Midbrain (tissue), 1 donor: ENCODE measurements around the gene UGT2A2.
"Not testable (repeated sequence)": the region's sequence is repeated elsewhere in the genome, so short reads cannot be mapped to it uniquely, and the experiment has no call there.

Experiments
- DNase-seq: peaks from one replicate; lab custom pipeline; 2025; lab: John Stamatoyannopoulos, UW

Gene UGT2A2

DNA sequence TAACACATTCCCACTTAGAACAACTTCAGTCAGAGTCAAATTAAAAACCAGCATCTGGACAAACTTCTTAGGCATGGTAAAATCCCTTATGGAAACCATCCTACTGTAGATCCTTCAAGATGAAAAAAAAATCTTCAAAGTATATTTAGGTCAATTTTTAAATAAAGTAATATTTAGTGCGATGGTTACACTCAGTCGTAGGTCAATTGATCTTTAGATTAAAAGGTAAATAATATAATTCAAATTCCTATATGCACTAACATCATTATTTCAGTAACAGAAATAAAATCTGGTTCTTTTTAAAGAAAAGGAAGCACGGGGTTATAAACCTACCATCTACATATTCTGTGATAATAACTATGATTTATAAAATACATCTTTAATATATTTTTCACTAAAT lies at the start of gene UGT2A2:
Gene UGT2A2, minus strand, starts transcription at position 101 of the 400 bp plus-strand sequence. Its CDS starts 2 bp downstream, at position 99.
- no peak for DNase-seq

GRCh38 chr4:69684804-69685203 lies 45.4 kb upstream of the UGT2A2 start:
- no peak for DNase-seq

DNA sequence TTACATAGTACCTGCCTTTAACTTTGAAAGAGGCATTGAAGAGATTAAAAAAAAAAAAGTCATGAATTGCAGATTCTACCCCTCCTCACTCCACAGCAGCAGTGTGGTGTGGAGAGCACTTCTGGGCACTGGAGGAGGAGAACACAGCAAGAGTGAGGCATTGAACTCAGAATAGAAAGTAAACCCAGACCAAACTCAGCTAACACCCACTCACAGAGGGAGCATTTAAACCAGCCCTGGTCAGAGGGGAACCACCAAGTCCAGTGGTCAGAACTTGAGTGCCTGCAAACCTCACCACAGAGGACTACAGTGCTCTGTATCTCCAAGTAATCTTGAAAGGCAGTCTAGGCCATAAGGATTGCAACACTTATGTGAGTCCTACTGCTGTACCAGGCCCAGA lies 29.2 kb upstream of the UGT2A2 start:
- DNase-seq = no peak

DNA sequence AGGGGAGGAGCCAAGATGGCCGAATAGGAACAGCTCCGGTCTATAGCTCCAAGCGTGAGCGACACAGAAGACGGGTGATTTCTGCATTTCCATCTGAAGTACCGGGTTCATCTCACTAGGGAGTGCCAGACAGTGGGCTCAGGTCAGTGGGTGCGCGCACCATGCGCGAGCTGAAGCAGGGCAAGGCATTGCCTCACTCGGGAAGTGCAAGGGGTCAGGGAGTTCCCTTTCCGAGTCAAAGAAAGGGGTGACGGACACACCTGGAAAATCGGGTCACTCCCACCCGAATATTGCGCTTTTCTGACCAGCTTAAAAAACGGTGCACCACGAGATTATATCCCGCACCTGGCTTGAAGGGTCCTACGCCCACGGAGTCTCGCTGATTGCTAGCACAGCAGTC lies 24.6 kb upstream of the UGT2A2 start:
- DNase-seq = not testable (repeated sequence)

DNA sequence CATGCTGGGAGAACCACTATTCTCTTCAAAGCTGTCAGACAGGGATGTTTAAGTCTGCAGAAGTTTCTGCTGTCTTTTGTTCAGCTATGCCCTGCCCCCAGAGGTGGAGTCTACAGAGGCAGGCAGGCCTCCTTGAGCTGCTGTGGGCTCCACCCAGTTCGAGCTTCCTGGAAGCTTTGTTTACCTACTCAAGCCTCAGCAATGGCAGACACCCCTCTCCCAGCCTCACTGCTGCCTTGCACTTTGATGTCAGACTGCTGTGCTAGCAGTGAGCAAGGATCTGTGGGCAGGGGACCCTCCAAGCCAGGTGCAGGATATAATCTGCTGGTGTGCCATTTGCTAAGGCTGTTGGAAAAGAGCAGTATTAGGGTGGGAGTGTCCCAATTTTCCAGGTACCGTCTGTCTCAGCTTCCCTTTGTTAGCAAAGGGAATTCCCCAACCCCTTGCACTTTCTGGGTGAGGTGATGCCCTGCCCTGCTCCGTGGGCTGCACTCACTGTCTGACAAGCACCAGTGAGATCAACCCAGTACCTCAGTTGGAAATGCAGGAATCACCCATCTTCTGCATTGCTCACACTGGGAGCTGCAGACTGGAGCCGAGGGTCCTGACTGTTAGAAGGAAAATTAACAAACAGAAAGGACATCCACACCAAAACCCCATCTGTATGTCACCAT lies 21.8 kb upstream of the UGT2A2 start:
- DNase-seq = not testable (repeated sequence)

DNA sequence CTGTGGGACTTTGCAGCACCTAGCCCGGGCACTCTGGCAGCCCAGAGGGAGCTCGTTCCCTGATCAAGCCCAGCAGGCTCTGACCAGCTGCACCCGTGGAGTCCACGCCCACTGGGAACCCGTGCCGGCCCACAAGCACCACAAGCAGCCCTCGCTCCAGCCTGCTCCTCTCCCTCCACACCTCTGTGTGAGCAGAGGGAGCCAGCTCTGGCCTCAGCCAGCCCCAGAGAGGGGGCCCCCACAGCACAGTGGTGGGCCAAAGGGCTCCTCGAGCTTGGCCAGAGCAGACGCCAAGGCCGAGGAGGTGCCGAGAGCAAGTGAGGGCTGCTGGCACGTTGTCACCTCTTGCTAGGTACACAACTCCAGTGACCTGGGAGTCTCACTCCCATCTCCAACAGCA lies 18.7 kb upstream of the UGT2A2 start:
- DNase-seq = no peak

DNA sequence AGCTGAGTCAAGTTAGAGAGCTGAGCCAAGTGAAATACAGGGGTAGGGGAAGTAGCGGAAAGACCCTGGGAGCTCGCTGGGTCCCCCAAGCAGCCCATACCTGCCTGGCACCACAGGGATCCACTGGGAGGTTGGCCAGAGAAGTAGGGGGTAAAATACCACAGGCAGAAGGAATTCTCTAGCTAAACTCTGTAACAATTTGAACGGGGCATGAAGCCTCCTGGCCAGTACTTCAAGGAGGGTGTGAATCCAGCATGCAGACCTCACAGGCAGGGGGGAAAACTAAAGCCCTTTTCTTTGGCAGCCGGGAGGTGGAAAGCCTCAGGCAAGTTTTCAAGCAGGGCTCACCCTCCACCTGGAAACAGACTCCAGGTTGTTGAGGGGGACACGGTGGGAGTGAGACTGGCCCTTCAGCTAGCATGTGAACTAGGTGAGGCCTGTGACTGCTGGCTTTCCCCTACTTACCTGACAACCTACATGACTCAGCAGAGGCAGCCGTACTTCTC lies 17.3 kb upstream of the UGT2A2 start:
- no peak for DNase-seq

GRCh38 chr4:69653147-69653546 lies 13.7 kb upstream of the UGT2A2 start, which contains the start of gene UGT2A1:
UGT2A1 (minus strand) TSS chr4:69653247; CDS start chr4:69647644, 5,603 bp downstream.
- no peak for DNase-seq

- DNase-seq = no peak
Observed at GRCh38 chr4:69650872-69651271, 11.4 kb upstream of the UGT2A2 start.

GRCh38 chr4:69649629-69650028 lies 10.2 kb upstream of the UGT2A2 start:
- no peak for DNase-seq

DNA sequence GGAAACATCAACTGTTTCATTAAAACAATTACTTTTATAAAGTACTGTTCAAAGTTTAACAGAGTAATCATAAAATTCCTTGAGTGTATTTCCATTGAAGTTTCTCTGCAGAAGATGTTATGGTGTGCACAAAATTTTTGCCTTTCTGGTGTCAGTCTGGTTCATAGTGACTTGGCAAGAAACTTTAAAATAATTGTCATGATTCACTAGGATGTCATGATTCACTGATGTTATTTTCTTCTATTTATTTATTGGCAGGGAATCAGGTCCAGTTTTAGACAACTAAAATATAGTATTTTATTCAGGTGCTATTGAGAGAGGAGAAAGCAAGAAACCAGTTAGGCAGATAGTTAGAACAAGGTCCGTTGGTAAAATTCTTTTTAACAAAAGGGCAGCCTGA lies 9.8 kb upstream of the UGT2A2 start:
- no peak for DNase-seq

DNA sequence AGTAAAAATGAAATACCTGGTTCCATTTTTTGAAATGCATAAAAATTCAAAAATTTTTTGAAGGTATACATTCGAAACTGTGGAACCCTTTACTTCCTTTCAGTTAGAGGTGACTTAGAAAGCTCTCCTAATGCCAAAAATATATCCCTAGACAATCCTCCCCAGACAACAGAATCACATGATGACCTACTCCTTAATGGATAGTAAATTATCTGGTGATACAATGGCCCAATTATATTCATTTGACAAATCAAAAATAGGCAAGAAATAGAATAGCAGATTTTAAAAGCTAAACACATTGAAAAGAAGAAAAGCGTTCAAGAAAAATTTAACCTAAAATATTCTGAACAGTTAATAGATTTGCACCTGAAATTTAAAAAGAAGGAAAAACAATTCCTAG lies 3.5 kb upstream of the UGT2A2 start:
- DNase-seq = no peak

GRCh38 chr4:69640289-69640688 lies 847 bp upstream of the UGT2A2 start:
- no peak for DNase-seq

DNA sequence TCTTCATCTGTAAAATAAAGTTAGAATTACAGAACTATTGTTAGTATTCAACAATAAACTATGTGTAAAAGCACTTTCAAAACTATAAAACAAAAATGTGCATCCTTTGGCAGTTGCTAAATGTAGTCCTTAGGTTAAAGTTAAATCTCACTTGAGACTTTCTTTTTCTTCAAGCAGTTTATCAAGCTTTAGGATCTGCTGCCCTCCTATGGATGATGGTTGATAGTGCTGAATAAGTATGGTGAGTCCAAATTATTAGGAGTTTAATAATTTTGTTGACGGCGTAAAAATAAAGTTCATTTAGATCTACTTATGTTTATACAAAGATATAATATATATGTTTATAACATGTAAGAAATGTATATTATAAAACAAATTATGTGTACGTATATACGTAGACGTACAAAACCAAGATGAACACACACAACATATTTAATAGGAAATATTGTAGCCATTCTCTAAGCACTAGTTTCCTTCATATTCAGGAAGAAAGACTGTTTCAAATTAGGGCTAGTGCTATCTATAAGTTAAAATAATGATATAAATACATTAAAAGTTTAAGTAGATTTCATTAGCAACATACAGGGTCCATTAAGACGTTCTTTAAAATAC lies 22.3 kb downstream of the UGT2A2 start:
- DNase-seq = peak; percentile 32

DNA sequence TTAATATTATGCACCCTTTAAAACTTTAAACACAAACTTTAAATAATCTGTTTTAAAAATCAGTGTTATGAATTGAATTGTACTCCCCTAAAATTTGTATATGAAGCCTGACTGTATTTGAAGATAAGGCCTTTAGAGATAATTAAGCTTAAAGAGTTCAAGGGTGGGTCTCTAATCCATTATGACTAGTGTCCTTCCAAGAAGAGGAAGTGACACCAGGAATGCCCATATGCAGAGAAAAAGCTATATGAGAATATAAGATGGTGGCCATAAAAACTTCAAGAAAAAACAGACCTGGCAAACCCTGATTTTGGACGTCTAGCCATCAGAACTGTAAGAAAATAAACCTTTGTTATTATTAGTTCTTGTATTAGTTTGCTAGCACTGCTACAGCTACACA lies 29.0 kb downstream of the UGT2A2 start:
- no peak for DNase-seq

DNA sequence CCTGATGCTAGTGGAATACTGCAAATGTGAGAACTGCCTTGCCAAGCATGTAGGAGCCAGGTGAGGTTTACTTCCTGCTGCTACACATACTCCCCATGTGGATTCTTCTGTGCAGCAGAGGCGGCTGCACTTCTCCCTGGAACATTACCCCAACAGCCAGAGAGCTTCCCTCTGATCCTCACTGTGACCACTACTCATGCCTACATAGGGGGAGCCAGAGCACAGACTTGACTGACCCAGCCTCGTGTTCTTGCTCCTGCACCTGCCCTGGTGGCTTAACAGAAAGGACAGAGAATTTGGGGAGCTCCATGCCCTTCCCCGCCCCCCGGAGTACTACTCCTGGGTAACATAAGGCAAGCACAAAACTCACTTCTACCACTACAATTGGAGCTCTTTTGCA lies 38.4 kb downstream of the UGT2A2 start:
- DNase-seq = no peak

DNA sequence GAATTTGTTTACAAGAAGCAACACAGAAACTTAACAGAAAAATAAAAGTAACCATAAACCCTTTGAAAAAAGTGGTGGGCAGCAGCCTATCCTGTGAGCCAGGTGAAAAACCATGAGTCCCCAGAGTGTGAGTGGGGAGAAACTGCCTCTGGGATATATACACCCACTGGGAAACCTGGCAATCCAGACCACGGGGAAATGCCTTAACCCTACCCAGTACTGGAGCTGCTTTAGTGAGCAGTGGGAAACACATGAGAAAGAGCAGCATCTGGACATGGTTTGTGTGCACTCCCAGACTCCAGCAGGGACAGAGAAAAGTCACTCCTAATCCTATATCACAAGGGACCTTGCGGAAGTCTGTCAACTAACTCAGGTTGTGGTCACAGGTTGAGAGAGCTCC lies 39.4 kb downstream of the UGT2A2 start:
- DNase-seq = no peak

DNA sequence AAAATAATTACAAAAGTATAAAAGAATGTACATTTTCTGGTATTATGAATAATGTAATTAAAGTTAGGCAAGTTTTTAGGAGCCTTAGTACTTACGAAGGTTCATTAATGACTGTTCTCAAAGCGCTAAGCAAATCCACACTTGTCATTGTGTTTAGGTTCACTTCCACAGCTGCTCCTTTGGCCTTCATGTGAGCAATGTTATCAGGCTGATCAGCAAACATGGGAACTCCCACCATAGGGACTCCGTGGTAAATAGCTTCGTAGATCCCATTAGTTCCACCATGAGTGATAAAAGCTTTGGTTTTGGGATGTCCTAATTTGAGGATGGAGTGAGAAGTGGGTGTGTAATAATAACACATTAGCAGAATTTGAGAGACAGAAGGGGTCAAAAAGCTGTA lies 45.1 kb downstream of the UGT2A2 start:
- DNase-seq = no peak

DNA sequence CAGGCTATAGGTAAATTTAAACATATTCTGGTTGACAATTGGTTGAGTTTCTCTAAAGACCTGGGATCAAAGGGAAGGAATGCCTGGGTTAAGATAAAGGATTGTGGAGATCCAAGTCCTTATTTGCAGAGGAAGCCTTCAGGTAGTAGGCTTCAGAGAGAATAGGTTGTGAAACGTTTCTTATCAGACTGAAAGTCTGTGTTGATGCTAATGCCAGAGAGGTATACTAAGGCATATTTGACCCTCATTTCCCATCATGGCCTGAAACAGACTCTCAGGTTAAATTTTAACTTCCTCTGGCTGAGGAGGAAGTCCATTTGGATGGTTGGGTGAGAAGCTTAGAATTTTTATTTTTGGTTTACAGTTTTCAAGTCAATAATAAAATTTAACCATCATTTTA lies 48.1 kb downstream of the UGT2A2 start:
- no peak for DNase-seq

DNA sequence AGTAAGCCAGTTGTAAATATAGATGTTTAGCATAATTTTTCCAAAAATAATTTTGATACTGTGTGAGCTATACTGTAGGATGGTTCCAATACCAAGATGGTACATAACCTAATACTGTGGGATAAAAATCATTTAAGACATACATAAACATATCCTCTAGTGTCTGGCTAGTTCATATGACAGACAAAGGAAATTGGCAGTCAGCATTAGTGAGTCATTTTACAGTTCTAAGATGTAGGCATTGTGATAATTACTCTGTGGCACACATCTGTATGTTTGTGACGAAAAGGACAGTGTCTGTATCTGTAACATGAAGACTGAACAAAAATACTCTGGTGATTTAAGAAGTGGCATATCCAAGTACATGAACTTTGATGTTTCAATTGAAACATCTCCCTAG lies 49.6 kb downstream of the UGT2A2 start:
- DNase-seq = no peak

GRCh38 chr4:69584135-69584534 lies 55.3 kb downstream of the UGT2A2 start:
- no peak for DNase-seq

GRCh38 chr4:69583543-69583942 lies 55.9 kb downstream of the UGT2A2 start:
- no peak for DNase-seq

DNA sequence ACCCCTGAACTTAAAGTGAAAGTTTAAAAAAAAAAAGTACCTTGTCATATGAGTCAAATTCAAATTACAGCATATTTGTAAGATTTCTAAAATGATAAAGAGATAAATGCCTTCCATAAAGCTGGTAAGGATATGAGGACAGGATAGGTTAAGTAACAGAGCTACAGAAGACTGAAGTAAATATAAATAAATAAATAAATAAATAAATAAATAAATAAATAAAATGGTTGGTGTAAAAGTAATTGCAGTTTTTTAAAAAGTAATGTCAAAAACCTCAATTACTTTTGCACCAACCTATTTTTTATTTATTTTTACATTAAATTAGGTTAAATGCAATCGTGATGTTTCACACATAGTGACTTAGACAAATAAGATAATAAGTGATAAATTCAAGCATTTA lies 62.2 kb downstream of the UGT2A2 start:
- no peak for DNase-seq
